ENCODE data around the gene LMNA.

DNA sequence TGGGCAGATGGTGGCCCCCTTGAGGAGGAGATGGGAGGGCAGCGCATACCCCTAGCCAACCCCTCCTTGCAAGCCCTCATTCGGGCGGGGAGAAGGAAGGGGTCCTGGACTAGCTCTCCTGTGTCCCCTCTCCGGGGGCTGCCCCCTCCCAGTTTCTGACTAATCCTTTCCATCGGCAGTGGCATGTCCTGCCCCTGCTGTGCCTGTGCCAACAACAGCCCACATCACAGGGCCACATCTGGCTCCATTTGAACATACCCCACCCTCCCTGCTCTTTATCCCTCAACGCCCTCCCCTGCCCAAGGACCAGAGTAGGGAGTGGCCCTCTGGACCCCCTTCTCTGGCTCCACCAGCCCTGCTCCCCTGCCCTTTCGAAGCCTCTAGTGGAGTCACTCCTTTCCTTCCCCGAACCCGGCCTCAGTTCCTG, 11.0 kb upstream of the LMNA start:
- TF ChIP-seq, protein P1, sequence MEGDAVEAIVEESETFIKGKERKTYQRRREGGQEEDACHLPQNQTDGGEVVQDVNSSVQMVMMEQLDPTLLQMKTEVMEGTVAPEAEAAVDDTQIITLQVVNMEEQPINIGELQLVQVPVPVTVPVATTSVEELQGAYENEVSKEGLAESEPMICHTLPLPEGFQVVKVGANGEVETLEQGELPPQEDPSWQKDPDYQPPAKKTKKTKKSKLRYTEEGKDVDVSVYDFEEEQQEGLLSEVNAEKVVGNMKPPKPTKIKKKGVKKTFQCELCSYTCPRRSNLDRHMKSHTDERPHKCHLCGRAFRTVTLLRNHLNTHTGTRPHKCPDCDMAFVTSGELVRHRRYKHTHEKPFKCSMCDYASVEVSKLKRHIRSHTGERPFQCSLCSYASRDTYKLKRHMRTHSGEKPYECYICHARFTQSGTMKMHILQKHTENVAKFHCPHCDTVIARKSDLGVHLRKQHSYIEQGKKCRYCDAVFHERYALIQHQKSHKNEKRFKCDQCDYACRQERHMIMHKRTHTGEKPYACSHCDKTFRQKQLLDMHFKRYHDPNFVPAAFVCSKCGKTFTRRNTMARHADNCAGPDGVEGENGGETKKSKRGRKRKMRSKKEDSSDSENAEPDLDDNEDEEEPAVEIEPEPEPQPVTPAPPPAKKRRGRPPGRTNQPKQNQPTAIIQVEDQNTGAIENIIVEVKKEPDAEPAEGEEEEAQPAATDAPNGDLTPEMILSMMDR (conservative IDR thresholded peaks at IDR 0.05 in 1 of 2, IDR thresholded peaks at IDR 0.05 in 1 of 2; ENCODE audit: extremely low read depth in 1 of 2, insufficient read depth in 1 of 2, low read depth in 1 of 2, low read length in 2 of 2) = no peak
- TF ChIP-seq EZH2 (IDR thresholded peaks at IDR 0.05; ENCODE audit: borderline replicate concordance, low read length) = no peak

Measured in mammary epithelial cell (primary cell).